Skin of body (tissue), 2 donors: ENCODE results near the gene LRRFIP1. TPM values are rescaled to one million over a fixed set of nuclear protein-coding genes. Genes with fewer than 3 reads are reported as not detected.
"Not testable (repeated sequence)": the region's sequence is repeated elsewhere in the genome, so short reads cannot be mapped to it uniquely, and the experiment has no call there.

ENCODE experiments used
- DNase-seq: peaks from one replicate; lab custom pipeline; 2025; lab: John Stamatoyannopoulos, UW
- total RNA-seq: library from RNA; depleted of rRNA; stranded (reverse); fragments of >200 nt; gene quantifications from one replicate; pipeline ENCODE4 v1.2.3, GENCODE V29; 2014

The LRRFIP1 gene
- total RNA-seq, 1 donor from 2014 or later: 58.0 TPM

DNA sequence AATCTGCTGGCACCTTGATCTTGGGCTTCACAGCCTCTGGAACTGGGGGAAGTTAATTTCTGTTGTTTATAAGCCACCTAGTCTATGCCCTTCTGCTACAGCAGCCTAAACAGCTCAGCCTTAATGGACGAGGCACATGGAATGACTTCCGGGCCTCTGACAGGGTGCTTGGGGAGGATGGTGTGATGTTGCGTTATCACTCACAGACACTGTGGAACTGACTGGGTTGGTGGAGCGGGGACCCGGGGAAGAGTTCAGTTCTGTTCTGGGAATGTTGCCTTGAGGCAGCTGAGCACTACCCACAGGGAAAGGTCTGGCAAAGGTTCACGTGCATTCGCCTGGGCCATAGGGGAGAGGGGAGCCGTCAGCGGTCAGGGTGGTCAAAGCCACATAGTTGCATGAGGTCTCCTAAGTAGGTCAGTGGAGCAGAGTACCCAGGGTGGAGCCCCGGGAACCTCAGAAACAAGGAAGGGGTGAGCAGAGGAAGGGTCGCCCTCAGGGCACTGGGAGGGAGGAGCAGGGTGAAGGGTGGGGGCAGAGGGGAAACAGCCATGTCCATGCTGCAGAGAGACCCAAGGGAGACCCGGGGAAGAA is 36.2 kb downstream of the LRRFIP1 start:
- DNase-seq: no peak

DNA sequence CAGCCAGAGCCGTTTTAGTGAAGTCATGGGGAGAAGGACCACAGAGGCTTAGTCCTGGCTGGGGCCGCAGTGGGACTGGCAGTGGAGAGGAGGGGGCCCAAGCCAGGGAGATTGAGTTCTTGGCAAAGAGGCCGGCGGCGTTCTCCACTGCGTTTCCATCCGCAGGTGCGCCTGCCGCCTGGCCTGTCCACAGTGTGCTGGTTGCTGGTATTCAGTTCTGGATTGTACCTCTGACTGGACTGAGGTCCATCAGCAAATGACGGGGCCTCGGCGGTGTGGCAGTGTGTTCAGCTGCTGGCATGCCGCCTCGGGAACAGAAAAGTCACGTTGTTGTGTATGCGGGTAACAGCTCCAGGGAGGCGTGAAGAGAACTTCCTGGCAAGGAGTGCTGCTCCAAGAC is 36.8 kb downstream of the LRRFIP1 start:
- no peak for DNase-seq

DNA sequence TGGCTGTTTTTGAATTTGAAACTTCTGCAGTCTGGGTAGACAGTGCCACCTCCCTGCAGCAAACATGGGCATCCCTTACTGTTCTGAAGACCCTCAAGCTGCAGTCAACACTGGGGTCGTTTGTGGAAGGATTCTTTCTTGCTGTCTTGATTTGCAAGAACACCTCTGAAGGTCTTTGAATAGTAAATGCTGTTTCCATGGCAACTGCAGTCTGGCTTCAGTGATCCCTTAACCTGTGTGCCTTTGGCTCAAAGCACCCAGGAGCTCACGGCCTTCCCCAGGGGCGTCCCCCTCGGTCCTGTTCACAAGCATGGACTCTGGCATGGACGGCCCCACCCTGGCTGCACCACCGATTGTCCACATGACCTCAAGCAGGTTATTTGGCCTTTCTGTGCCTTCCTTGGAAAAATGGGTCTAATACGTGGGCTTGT is 38.3 kb downstream of the LRRFIP1 start:
- DNase-seq: no peak

- no peak for DNase-seq
These were observed 39.2 kb downstream of the LRRFIP1 start for GRCh38 chr2:237666606-237667005.

DNA sequence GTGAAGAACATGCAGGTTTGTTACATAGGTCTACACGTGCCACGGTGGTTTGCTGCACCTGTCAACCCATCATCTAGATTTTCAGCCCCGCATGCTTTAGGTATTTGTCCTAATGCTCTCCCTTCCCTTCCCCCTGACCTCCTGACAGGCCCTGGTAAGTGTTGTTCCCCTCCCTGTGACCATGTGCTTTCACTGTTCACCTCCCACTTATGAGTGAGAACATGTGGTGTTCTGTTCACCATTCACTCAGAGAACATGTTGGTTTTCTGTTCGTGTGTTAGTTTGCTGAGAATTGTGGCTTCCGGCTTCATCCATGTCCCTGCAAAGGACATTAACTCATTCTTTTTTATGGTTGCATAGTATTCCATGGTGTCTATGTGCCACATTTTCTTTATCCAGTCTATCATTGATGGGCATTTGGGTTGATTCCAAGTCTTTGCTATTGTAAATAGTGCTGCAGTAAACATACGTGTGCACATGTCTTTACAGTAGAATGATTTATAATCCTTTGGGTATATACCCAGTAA is 39.7 kb downstream of the LRRFIP1 start:
- DNase-seq: not testable (repeated sequence)

DNA sequence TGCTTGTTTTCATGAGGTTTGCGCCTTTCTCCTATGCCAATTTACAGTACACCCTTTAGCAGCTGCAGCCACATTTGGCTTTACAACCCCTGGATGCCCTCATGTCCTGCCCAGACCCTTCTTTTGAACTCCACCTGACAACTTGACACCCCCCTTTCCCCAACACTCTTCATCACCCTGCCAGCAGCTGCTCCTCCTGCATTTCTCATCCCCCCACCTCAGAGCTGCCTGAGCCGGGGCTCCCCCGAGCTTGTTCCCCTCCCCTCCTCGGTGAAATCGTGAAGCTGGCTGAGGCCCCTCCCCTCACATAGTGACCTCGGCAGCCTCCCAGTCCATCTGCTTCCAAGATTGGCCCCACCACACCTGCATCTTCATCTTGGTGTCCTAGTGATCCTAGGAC is 40.5 kb downstream of the LRRFIP1 start:
- no peak for DNase-seq

DNA sequence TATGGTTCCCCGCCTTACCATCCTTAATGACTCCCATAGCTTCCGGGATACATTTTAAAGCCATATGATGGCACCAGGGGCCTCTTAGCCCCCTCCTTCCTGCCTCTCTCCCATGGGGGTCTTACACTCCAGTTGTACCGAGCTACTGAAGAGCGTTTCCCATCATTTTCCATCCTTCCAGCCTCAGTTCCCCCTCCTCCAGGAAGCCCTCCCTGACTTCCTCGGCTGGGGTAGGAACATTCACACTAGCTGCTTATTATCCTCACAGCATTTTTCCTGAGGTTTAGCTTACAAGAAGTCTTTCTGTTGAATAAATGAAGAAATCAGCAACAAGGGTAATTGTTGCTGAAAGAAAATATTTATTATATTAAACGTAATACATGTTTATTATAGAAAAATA is 41.1 kb downstream of the LRRFIP1 start:
- DNase-seq: no peak

DNA sequence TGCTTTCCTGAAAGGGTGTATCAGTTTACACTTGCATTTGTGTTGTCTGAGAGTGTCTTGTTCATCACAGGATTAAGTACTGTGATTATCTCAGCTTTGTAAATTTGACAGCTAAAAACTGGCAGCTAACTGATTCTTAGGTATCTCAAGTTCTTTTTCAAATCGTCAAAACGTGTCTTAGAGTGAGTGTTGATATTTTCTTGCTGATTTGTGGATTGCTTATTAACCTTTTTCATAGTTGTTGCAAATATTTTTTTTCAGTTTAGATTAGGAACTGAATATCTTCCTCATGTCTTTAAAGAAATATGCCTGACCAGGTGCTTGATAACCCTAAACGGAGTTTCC is 41.9 kb downstream of the LRRFIP1 start:
- DNase-seq: no peak

GRCh38 chr2:237669628-237670392 is 42.4 kb downstream of the LRRFIP1 start:
- DNase-seq: peak; percentile 99

- DNase-seq: peak; percentile 70
These were observed 43.3 kb downstream of the LRRFIP1 start for GRCh38 chr2:237670641-237671040.

- DNase-seq: no peak
These were observed 44.2 kb downstream of the LRRFIP1 start for GRCh38 chr2:237671466-237672138.

DNA sequence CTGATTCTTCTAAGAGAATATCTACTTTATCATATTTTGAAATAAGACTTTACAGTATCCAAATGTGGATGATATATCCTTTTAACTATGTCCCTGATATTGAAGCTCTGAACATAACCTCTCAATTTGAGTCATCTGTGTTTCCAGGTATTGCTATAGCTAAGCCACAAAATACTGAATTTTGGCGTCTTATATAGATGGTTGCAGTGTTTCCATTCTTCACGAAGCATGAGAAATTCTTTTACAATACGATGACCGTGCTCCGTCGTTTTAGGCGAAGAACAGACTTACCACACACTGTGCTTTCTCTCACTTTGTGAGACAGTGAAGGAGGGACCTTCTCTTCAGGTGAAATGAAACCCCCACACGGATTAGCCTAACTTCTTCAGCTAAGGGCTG is 45.3 kb downstream of the LRRFIP1 start:
- DNase-seq: no peak

DNA sequence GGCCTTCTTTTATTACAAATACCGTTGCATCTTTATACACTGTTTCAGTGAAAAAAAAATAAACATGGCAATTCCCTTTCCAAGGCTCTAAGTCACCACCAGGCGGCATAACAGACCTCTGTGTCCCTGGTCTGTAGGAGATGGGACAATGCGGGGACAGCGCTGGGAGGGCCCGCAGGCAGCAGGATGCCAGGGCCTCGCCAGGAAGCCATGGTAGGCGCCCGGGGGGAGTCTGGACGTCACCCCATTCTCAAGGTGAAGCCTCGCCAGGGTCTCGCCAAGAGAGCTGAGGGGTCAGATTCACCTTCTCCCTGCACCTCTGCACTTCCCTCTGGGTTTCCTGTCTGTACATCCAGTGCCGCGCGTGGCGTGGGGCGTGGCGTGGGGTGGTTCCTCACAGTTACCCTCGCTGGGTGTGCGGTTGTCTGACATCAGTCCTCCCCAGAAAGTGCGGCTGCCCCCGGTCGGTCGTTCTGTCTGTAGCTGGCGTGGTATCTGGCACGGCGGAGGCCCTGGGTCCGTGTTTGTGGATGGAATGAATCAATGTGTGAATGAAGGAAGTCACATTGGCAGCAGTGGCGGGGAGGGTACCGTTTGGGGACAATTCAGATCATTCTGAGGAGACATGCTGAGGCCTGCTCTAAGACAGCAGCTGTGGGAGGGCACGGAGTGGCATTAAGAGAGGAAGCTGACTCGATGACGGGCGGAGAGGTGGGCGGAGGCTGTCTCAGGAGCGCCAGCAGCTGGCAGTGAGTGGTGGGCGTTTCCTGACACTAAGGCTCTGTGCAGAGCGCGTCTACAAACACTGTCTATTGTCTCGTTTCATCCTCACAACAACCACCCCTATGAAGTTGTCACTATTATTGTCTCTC is 46.0 kb downstream of the LRRFIP1 start:
- DNase-seq: peak; percentile 49

DNA sequence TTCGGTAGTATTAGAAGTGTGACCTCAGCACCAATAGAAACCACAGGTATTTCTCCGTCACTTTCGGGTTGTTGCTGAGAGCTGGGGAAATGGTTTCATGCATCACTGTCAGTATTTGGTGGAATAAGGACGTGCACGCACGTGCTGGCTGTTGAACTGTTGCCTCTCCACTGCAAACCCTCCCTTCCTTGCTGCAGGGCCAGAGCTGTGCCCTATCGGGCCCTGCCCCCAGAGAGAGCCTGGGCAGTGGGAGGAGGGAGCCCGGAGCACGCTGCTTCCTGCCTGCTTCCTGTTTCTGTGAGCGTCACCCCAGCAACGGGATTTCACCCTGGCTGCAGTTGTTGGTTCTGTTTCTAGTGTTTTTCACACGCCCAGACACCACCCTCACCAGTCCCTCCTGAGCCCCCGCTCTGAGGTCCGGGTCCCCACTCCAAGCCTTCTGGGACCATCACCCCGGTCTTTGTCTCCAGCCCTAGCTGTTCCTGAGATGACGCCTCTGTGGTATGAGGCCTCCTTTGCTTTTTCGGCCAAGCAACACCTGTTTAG is 47.4 kb downstream of the LRRFIP1 start:
- DNase-seq: peak; percentile 77

DNA sequence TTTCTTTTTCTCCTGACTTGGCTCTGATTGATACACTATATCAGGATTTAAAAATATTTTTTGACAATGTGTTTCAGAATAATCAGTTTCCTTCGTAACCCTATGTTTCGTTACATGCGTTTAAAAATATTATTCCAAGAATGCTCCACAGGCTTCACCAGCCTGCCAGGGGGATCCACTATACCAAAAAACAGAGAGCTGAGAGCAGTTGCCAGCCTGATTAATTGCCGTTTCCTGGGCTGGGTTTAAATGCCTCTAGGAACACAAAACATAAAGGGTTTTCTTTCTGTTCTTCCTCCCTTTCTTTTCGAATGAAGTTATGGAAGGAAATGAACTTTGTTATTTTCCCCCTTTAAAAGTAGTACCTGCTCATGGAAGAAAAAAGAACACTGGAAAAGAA is 47.9 kb downstream of the LRRFIP1 start:
- no peak for DNase-seq

GRCh38 chr2:237680702-237681478 is 53.5 kb downstream of the LRRFIP1 start:
- DNase-seq: no peak

GRCh38 chr2:237682151-237682550 is 54.8 kb downstream of the LRRFIP1 start:
- no peak for DNase-seq

DNA sequence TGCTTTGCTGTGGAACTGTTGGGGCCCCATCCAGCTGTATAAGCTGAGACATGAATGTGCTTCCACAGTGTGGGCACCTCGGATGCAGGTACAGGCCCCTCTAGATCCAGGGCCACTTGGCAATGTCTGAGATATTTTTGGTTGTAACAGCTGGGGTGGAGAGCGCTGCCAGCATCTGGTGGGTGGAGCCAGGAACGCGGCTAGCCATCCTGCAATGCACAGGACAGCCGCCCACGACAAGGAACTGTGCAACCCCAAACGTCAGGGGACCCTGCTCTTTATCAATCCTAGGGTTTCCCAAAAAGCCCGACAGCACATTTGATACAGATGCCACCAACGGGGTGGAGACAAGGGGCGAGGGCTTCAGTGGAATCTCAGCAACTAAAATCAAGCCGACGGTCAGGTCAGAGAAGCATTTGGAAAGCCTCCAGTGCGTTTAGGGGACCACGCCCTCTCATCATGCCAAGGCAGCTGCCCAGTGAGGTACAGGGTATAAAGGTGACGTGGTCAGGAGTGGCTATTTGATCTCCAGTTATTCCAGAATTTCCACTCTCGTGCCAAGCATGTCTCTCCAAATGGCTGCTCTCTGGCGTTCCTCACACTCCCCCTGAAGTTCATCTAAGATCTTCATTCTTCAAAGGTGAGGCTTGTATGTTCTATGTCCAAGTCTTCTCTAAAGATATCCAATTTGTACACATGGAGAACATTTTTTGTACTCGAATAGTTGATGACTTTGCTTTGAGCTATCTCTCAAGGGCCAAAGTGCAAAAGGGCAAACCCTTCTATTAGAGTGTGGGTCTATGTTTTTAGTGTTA is 55.7 kb downstream of the LRRFIP1 start:
- DNase-seq: no peak

DNA sequence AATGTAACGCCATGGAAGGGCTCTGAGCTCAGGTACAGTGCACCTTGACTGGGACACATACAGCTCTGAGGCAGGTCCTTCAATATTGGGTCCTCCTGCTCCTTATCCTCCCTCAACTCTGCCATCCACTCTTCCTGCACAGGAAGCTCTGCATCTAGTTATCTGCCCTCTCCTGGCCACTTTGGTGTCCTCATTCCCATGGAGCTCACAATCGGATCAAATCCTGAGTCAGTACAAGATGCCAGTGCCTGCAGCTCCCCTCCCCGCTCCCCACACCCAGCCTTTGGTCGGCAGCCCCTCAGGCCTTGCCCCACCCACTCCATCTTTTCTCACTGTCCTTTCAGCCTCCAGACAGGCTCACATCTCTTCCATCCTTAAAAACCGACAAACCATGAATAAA is 58.0 kb downstream of the LRRFIP1 start:
- DNase-seq: no peak
